GM18909 (cell line): ENCODE measurements around the gene ZNF710.
"Not testable (repeated sequence)": the region's sequence is repeated elsewhere in the genome, so short reads cannot be mapped to it uniquely, and the experiment has no call there.

Experiments
- ATAC-seq: cut with Tn5 transposase; IDR thresholded peaks from one replicate; pipeline ENCODE4 v1.9.1; 2021; ENCODE audit warnings: mild to moderate bottlenecking; ENCODE audit not compliant: unreplicated experiment, poor library complexity

Gene ZNF710

DNA sequence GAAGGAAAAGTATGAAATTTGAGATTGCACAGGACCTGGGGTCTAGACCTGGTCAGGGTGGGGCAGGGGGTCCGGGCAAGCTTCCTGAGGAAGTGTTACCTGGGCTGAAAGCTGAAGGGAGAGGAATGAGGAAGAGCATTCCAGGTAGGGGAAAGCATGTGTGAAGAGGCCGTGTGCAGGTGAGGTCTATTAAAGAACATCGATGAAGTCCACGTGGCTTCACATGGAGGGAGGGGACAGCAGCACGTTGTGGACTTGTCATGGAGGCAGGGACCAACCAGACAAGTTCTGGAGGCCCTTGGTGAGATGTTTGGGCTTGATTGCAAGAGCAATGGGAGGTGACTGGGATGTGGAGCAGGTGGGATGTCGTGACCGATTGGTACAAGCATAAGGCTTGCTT is 54.1 kb downstream of the ZNF710 start:
- ATAC-seq, result no peak

DNA sequence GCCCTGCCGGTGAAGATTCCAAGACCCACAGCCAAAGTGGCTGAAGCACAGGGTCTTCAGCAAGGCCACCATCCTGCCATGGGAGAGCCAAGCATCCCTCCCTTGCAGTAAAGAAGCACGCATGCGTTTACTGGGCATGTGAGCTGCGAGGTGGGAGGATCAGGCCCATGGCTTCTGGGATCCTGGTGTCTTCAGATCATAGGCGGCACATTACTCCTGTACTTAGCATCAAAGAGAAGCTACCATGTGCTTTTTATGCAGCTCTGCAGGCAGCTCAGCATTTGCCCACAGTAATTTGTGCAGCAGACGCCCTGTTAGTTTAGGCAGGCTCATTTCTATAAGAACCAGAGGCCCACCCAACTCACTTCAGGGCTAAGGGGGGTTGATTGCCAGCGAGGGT is 55.4 kb downstream of the ZNF710 start:
- no peak for ATAC-seq

DNA sequence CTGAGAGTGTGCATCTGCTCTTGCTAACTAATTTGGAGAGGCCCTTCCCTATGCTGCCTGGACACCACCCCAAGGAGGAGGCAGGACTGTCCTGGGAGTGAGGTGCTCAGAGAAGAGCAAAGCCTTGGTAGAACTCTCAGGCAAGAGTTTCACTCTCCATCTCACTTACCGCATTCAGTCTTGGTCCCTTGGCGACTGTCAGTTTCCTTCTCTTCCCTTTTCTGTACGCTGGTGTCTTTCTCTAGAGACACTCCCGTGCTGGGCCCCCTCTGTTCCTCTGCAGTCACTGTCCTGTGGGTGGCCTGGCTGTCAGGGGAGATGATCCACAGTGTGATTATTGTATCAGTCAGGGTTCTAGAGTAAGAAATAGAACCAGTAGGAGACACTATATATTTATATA is 57.2 kb downstream of the ZNF710 start:
- ATAC-seq, result no peak

DNA sequence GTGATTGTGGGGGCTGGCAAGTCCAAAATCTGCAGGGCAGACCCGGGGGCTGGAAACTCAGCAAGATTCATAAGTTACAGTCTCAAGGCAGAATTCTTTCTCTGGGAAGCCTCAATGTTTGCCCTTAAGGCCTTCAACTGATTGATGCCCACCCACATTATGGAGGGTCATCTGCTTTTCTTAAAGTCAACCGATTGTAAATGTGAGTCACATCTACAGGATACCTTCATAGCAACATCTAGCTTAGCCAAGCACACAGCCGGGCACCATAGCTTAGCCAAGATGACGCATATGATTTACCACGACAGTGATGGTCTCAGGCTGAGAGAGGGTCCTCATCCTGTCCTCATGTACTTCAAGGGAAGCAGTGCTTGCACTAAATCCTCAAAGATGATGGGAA is 57.7 kb downstream of the ZNF710 start:
- ATAC-seq, result no peak

DNA sequence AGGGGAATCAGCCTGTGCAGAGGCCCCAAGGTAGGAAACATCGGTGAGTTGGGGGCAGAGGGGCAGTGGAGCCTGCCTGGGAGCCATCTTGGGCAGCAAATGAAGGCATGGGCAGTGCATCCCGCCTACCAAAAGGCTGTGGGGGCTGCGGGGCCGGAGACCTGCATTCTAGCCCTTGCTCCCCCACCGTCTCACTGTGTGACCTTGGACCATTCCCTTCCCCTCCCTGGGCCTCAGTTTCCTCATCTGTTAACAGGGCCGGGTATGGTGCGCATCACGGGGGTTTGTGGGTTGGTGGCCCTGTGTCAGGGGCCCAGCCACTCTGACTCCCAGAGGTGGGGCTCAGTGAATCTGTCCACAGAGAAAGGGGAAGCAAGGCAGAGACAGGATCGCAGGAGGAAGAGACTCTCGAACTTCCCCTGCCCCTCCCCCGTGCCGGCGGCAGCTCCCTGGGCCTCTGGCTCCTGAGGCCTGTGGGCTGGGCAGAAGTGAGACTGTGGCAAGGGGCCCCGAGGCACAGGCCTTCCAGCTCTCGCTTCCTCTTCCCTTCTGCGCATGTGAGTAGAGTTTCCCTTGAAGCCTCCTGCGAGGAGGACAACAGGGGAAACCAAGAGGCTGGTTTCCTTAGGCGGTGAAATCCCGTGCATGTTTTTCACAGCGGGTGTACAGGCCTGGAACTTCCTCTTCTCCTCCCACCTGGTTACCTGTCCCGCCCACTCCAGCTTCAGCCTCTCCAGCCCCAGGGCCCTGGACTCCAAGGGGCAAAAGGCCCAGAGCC is 58.3 kb downstream of the ZNF710 start:
- peak; percentile 90 for ATAC-seq

DNA sequence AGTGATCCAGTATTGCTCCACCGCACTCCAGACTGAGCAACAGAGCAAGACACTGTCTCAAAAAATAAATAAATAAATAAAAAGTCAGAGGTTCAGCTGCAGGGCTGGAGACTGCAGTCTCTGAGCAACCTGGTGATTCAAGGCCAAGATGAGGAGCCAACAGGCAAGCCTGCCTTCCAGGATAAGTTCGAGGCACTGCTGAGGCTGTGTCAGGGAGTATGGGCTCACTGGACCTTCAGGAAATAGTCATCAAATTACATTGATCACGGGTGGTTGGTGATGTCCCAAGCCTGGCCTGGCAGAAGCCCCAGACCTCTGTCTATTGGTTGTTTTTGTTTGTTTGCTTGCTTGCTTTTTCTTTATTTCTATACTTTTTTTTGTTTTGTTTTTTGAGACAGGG is 59.7 kb downstream of the ZNF710 start:
- ATAC-seq, result no peak

DNA sequence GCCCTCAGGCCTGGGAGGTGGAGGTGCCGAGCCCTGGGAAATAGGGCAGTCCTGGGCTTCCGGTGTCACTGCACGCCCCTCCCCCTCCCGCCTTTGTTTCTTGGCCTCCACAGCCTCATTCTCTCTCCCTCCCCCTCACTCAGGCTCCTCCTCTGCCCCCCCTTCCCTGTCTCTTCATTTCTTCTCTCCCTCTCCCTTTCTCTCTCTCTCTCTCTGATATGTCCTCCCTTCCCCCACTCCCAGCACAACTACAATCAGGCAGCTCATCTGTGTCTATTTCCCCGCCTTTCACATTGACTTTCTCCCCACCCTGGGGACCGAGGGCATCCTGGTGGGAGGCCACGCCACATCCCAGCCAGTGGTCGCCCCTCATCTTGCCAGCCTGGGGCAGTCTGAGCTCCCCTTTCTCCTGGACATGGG is 60.9 kb downstream of the ZNF710 start:
- ATAC-seq, result no peak

DNA sequence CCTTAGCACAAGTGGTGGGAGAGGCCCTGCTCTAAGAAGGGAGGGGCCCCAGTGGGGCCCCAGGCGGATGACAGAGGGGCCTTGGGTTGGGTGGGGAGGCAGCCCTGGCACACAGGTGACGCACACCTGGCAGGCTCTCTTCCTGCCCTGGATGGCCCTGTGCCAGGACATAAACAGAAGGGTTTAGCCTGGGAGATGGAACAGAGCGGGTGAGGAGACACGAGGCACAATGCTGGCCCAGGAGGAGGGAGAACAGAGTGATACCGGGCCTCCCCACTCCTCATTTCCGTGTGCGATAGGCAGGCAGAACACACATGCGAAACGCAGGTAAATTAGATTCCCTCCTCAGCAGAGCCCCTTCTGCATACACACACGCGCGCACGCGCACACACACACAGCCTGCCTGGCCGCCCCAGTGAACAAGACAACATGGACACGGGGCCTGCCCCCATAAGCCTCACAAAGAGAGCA is 61.4 kb downstream of the ZNF710 start:
- ATAC-seq, result no peak

DNA sequence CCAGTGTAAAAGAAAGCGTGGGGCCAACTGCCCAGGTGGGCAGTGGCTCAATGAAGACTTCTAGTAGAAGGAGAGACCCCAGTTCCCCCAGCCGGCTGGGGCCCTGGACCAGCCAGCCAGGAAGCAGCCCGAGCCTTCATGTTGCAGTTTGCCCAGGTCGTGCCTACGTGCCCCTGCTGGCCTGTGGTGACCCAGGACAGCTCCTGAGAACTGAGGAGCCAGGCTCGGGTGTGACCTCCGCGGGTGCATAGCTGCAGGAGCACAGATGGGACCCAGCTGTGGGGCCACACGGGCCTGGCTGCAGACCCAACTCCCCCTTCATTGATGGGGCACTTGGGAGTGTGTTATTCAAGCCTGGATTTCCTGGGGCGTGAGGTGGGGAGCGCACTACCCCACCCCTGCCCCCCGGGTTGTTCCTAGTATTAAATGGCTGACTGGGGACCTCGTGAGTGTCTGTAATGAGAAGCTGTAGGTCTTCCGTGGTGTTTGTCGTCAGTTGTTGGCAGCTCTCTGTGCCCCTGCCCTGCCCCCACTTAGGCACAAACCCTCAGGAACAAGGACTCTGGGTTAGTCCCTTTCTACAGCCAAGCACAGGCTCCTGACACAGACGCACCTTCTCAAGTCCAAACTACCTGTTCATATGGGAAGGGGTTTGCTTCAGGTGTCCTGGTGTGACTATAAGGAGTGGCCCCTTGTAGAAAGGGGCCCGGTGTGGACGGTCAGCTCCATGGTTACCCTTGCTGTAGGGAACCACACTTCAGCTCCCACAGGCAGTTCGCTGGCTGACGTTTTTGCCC is 62.0 kb downstream of the ZNF710 start:
- ATAC-seq, result no peak

DNA sequence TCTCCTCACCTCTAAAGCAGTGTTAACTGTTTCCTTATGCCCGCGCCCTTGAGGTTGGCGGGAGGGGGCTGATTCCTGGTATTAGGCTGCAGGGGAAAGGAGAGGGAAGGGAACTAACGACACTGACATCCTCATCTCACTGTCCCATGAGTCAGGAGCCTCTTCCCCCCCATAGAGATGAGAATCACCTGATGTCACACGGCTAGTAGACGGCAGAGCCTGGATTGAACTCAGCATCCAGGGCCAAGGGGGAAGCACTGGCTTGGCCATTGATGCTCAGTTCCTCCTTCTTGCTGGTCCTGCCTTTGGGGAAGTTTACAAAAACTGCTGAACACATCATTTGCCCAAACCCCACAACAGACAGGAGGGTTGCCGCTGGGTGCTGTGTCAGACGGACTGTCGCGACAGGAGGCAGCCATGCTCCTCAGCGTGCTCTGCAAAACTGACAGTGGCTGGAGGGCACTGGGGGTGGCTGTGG is 62.7 kb downstream of the ZNF710 start:
- no peak for ATAC-seq

DNA sequence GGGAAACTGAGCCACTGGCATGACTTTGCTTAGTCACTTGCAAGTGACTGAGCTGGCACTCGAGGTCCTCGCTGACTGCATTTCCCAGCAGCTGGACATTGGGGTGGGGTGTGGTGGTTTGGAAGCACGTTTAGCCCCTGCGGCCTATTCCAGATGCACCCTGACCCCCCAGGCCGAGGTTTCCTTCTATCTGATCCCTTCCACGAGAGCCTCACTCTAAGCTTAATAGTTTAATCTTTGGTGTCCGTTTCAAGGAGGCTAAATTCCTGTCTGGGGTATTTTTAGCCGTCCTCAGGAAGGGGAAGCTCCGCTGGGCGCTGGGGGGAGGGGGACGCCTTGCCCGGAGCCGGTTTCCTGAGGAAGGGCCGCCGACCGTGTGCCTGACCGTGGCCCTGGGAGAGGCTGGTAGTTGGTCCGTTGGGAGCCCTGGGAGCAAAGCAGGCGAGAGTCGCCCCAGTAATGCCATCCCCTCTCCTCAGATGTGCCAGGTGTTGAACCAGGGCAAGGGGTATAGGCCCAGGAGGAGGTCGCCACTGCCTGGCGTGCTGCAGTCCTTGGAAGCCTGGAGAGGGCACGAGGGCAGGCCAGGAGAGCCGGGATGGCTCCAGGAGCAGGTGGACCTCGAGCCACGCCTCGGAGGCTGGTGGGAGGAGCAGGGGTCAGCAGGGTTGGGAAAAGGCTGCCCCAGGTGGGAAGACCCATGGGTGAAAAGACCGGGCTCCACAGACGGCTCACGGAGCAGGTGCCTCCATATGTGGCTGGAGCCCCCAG is 64.0 kb downstream of the ZNF710 start:
- ATAC-seq, result no peak

DNA sequence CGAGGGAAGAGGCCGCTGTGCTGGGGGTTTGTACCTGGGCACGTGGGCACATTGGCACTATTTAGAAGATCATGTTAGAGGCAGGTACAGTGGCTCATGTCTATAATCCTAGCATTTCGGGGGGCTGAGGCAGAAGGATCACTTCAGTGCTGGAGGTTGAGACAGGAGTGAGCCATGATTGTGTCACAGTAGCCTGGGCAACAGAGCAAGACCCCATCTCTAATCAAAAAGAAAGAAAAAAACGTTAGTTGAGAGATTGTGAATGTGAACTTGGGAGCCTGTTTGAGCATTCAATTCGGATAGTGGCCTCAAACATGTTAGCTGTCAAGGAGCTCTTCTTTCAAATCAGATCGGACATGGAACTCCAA is 64.5 kb downstream of the ZNF710 start:
- ATAC-seq, result no peak

DNA sequence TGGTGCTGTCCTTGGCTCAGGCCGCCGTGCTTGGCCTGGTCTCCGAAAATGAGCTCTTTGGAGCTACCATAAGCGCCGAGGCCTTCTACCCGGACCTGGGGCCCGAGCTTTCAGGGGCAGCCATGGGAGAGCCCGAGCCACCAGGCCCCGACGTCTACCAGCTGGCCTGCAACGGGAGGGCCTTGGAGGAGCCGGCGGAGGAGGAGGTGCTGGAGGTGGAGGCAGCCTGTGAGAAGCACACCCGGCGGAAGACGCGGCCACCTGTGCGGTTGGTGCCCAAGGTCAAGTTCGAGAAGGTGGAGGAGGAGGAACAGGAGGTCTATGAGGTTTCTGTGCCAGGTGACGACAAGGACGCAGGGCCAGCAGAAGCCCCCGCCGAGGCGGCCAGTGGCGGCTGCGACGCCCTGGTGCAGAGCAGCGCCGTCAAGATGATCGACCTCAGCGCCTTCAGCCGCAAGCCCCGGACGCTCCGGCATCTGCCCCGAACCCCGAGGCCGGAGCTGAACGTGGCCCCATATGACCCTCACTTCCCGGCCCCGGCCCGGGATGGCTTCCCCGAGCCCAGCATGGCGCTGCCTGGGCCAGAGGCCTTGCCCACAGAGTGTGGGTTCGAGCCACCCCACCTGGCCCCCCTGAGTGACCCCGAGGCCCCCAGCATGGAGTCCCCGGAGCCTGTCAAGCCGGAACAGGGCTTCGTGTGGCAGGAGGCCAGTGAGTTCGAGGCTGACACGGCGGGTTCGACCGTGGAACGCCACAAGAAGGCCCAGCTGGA is 66.2 kb downstream of the ZNF710 start:
- no peak for ATAC-seq

DNA sequence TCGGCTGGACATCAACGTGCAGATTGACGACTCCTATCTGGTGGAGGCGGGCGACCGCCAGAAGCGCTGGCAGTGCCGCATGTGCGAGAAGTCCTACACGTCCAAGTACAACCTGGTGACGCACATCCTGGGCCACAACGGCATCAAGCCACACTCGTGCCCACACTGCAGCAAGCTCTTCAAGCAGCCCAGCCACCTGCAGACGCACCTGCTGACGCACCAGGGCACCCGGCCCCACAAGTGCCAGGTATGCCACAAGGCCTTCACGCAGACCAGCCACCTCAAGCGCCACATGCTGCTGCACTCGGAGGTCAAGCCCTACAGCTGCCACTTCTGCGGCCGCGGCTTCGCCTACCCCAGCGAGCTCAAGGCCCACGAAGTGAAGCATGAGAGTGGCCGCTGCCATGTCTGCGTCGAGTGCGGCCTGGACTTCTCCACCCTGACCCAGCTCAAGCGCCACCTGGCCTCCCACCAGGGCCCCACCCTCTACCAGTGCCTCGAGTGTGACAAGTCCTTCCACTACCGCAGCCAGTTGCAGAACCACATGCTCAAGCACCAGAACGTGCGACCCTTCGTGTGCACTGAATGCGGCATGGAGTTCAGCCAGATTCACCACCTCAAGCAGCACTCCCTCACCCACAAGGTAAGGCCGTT is 67.0 kb downstream of the ZNF710 start:
- ATAC-seq, result no peak

DNA sequence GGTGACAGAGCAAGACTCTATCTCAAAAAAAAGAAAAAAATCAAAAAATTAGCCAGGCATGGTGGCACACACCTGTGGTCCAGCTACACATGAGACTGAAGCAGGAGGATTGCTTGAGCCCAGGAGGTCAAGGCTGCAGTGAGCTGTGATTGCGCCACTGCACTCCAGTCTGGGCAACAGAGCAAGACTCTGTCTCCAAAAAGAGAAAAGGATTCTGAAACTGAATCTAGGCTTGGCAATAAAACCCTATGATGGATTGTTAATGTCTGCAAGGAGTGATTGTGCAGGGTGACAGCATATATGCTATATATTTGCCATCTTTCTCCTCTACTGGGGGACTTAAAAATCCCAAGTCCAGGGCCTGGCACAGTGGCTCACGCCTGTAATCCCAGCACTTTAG is 69.5 kb downstream of the ZNF710 start:
- ATAC-seq, result not testable (repeated sequence)

DNA sequence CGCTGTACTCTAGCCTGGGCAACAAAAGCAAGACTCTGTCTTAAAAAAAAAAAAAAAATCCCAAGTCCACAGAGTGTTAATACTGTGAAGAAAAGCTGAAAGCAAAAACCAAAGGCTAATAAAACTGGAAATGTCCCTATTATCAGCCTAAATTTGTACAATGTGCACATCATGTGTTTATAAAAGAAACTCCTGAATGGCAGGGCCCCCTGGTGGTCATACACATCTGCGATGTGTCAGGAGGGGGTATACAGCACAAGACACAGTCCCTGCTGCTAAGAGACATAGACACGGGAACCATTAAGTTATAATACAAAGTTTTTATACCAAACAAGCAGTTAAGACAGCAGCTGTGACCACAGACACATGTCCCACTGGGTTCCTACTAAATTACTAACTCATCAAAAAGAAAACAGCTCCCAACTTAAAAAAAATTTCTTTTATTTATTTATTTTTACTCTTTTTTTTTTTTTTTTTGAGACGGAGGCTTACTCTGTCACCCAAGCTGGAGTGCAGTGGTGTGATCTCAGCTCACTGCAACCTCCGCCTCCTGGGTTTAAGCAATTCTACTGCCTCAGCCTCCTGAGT is 70.2 kb downstream of the ZNF710 start:
- no peak for ATAC-seq

DNA sequence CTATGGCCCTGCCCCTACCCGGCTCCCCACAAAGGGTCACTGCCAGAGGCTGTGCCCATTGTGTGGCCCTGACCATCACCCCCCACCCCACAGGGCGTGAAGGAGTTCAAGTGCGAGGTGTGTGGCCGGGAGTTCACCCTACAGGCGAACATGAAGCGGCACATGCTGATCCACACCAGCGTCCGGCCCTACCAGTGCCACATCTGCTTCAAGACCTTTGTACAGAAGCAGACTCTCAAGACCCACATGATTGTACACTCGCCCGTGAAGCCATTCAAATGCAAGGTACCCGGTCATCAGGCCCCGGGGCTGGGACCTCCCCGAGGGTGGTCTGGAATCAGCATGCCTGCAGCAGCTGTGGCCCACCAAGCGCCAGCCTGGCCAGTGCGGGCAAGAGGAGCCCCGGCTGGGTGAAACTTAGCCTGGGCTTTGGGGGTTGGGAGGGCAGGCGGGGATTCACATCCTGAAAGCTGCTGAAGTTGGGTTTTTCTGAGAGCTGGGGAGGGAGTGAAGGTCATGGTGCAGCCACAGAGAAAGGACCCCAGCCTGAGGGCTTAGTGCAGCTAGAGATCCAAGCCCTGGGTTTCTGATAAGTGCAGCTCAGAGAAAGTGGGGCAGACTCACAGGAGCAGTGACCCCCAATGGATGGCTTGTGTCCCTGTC is 72.0 kb downstream of the ZNF710 start:
- ATAC-seq, result no peak

DNA sequence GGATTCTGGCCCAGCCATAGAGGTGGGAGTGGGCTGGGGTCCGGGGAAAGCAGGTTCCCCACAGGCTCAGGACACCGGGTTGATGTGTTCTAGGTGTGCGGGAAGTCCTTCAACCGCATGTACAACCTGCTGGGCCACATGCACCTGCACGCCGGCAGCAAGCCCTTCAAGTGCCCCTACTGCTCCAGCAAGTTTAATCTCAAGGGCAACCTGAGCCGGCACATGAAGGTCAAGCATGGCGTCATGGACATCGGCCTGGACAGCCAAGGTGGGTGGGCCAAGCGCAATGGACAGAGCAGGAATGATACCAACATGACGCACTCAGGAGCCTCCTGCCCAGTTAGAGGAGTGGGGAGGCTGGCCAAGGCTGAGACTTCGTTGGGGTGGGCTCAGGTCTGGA is 72.9 kb downstream of the ZNF710 start:
- ATAC-seq, result no peak

DNA sequence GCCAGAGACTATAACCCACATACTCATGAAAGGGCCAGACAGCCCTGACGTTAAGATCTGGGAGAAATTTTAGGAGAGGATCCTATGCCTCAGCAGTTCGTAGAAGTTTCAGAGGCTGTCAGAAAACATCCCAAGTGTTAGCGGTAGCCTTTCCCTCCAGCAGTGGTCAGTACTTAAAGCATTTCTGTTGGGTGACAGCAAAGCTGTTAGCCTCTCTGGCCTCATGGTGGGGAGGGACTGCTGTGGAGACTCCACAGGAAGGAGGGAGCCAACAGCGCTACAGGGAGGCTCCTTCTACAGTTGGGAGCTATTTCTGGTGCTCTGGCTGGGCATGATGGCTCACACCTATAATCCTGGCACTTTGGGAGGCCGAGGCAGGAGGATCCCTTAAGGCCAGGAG is 73.8 kb downstream of the ZNF710 start:
- no peak for ATAC-seq
